GM12878 (cell line): ENCODE data around the gene FDX2. TPM values are rescaled to one million over a fixed set of nuclear protein-coding genes. Genes with fewer than 3 reads are reported as not detected.

Experiments
- ATAC-seq: fragments of 200-7000 bp; cut with Tn5 transposase; 3 replicates; pipeline ENCODE4 v1.9.1; 2020; ENCODE audit warnings: mild to moderate bottlenecking, moderate library complexity
- BruUV-seq: library from RNA; stranded (reverse); fragments of 400-500 nt; replicated peaks from 2 replicates; lab custom pipeline; 2021; lab: Mats Ljungman, UMichigan
- CTCF ChIA-PET: fragments of 300-600 bp; sonication (Branson Sonifier 250); formaldehyde crosslinking; extraction: SDS; loops from one replicate; lab custom pipeline; 2021; ENCODE audit warnings: inconsistent platforms; lab: Yijun Ruan, JAX
- POLR2A ChIA-PET: fragments of 350-600 bp; formaldehyde crosslinking; extraction: SDS; loops from one replicate; lab custom pipeline; 2021; ENCODE audit warnings: inconsistent platforms; lab: Charles Lee
- RAD21 ChIA-PET: fragments of 300-600 bp; sonication (Branson Sonifier 250); formaldehyde crosslinking; loops from one replicate; lab custom pipeline; 2023; ENCODE audit warnings: antibody characterized with exemption; ENCODE audit not compliant: unreplicated experiment; lab: Charles Lee
- SMC1A ChIA-PET: fragments of 300-600 bp; sonication (Branson Sonifier 250); formaldehyde crosslinking; loops from one replicate; lab custom pipeline; 2023; ENCODE audit not compliant: unreplicated experiment, uncharacterized antibody; lab: Charles Lee
- DNase-seq: peaks from one replicate; pipeline ENCODE4 v3.0.0-alpha.2; 2011; ENCODE audit warnings: low read depth, low spot score
- FAIRE-seq: peaks from 3 replicates; lab custom pipeline; 2011; peaks lifted over from hg19 to GRCh38; lab: Jason Lieb, UNC
- H2AFZ ChIP-seq: 2 replicates; pipeline ENCODE4 v1.6.0; 2011; ENCODE audit warnings: low read depth, low read length, control low read depth; ENCODE audit not compliant: control insufficient read depth
- H3K27ac ChIP-seq: 2 replicates; pipeline ENCODE4 v1.5.1; 2011; ENCODE audit warnings: control low read depth; ENCODE audit not compliant: control insufficient read depth, insufficient read depth
- H3K27me3 ChIP-seq, 2 experiments: replicated peaks in 1 of 2; 2 replicates each; pipeline versions ENCODE4 v1.6.0 to v1.6.1; 2011; ENCODE audit warnings: low read length in 1 of 2; ENCODE audit not compliant: control insufficient read depth in 2 of 2, insufficient read depth in 2 of 2
- H3K36me3 ChIP-seq, 2 experiments: 2 replicates each; pipeline ENCODE4 v1.5.1; 2011; ENCODE audit warnings: low read length in 1 of 2; ENCODE audit not compliant: control insufficient read depth in 2 of 2, insufficient read depth in 2 of 2
- H3K4me1 ChIP-seq: 2 replicates; pipeline ENCODE4 v1.6.1; 2011; ENCODE audit warnings: mild to moderate bottlenecking, low read length, moderate library complexity, mixed read lengths; ENCODE audit not compliant: control insufficient read depth, insufficient read depth
- H3K4me2 ChIP-seq: 2 replicates; pipeline ENCODE4 v1.6.0; 2011; ENCODE audit warnings: control low read depth; ENCODE audit not compliant: control insufficient read depth, insufficient read depth
- H3K4me3 ChIP-seq: fragments of 200-600 bp; sonication (generic); 2 replicates; pipeline ENCODE4 v1.5.1; 2016
- H3K79me2 ChIP-seq: 2 replicates; pipeline ENCODE4 v1.6.0; 2011; ENCODE audit warnings: low read length; ENCODE audit not compliant: control insufficient read depth, insufficient read depth
- H3K9ac ChIP-seq: 2 replicates; pipeline ENCODE4 v1.8.0; 2011; ENCODE audit warnings: low read length, control low read depth, mixed read lengths; ENCODE audit not compliant: control insufficient read depth, insufficient read depth
- H3K9me3 ChIP-seq: replicated peaks from 3 replicates; pipeline ENCODE4 v1.5.1; 2011; ENCODE audit warnings: mild to moderate bottlenecking, low read length; ENCODE audit not compliant: control insufficient read depth, insufficient read depth
- H4K20me1 ChIP-seq: 2 replicates; pipeline ENCODE4 v1.6.0; 2011; ENCODE audit not compliant: control insufficient read depth, insufficient read depth
- ATF3 ChIP-seq: IDR thresholded peaks from 2 replicates; pipeline ENCODE4 v1.6.1; 2011; ENCODE audit warnings: low read depth, mild to moderate bottlenecking, low read length, moderate library complexity, borderline replicate concordance; ENCODE audit errors: extremely low read depth
- BHLHE40 ChIP-seq, 2 experiments: fragments of 450-650 bp in 1 of 2; IDR thresholded peaks; 2 replicates each; pipeline ENCODE4 v1.6.1; 2011 to 2017; ENCODE audit warnings: low read depth in 2 of 2, borderline replicate concordance in 1 of 2, improper control_type of control experiment in 1 of 2, low read length in 1 of 2, mild to moderate bottlenecking in 1 of 2
- CBX5 ChIP-seq: sonication (generic); IDR thresholded peaks from 2 replicates; pipeline ENCODE4 v1.6.1; 2016; ENCODE audit warnings: low read depth, moderate library complexity, mild to moderate bottlenecking, inconsistent platforms
- ESRRA ChIP-seq: IDR thresholded peaks from 2 replicates; pipeline ENCODE4 v1.6.1; 2012; ENCODE audit warnings: mild to moderate bottlenecking, low read length, improper control_type of control experiment
- EZH2 ChIP-seq: IDR thresholded peaks from 2 replicates; pipeline ENCODE4 v1.6.1; 2012; ENCODE audit warnings: low read depth, mild to moderate bottlenecking, control low read depth, inconsistent platforms, low read length, borderline replicate concordance; ENCODE audit not compliant: control insufficient read depth
- GABPA ChIP-seq: IDR thresholded peaks from 2 replicates; pipeline ENCODE4 v1.6.1; 2014; ENCODE audit warnings: antibody characterized with exemption, low read depth, mild to moderate bottlenecking, inconsistent platforms
- IKZF1 ChIP-seq: fragments of 450-650 bp; conservative IDR thresholded peaks from 2 replicates; pipeline ENCODE4 v1.6.1; 2017; ENCODE audit warnings: antibody characterized with exemption, mild to moderate bottlenecking
- KLF5 ChIP-seq: fragments of 450-650 bp; IDR thresholded peaks from 2 replicates; pipeline ENCODE4 v1.6.1; 2014; ENCODE audit warnings: mild to moderate bottlenecking; ENCODE audit not compliant: partially characterized antibody
- MYC ChIP-seq: IDR thresholded peaks from 2 replicates; pipeline ENCODE4 v1.6.1; 2011; ENCODE audit warnings: mild to moderate bottlenecking, low read length, moderate library complexity, inconsistent platforms; ENCODE audit not compliant: insufficient read depth, insufficient replicate concordance, insufficient read length, severe bottlenecking
- NR2C1 ChIP-seq: fragments of 450-650 bp; IDR thresholded peaks from 2 replicates; pipeline ENCODE4 v1.6.1; 2017; ENCODE audit warnings: antibody characterized with exemption, mild to moderate bottlenecking, moderate library complexity
- PAX8 ChIP-seq: fragments of 450-650 bp; IDR thresholded peaks from 2 replicates; pipeline ENCODE4 v1.6.1; 2017; ENCODE audit warnings: mild to moderate bottlenecking, moderate library complexity
- POLR2A ChIP-seq: IDR thresholded peaks from 2 replicates; pipeline ENCODE4 v1.6.1; 2011; ENCODE audit warnings: low read depth, mild to moderate bottlenecking, low read length
- RBBP5 ChIP-seq: fragments of 200-600 bp; sonication (generic); conservative IDR thresholded peaks from 2 replicates; pipeline ENCODE4 v1.6.1; 2016
- RCOR1 ChIP-seq: conservative IDR thresholded peaks from 2 replicates; pipeline ENCODE4 v1.6.1; 2012; ENCODE audit warnings: low read depth, low read length, improper control_type of control experiment
- RELB ChIP-seq: fragments of 450-650 bp; IDR thresholded peaks from 2 replicates; pipeline ENCODE4 v1.6.1; 2017; ENCODE audit warnings: low read depth, mild to moderate bottlenecking, moderate library complexity
- SKIL ChIP-seq: fragments of 450-650 bp; IDR thresholded peaks from 2 replicates; pipeline ENCODE4 v1.6.1; 2017; ENCODE audit warnings: mild to moderate bottlenecking, low read depth, inconsistent platforms; ENCODE audit not compliant: poor library complexity, severe bottlenecking
- TAF1 ChIP-seq: IDR thresholded peaks from 2 replicates; pipeline ENCODE4 v1.6.1; 2011; ENCODE audit warnings: mild to moderate bottlenecking, low read depth, low read length, borderline replicate concordance
- TCF3 ChIP-seq: IDR thresholded peaks from 2 replicates; pipeline ENCODE4 v1.6.1; 2012; ENCODE audit warnings: low read depth, mild to moderate bottlenecking, low read length, borderline replicate concordance; ENCODE audit not compliant: insufficient read depth
- ZBED1 ChIP-seq: IDR thresholded peaks from 2 replicates; pipeline ENCODE4 v1.6.1; 2016; ENCODE audit warnings: borderline replicate concordance
- ZSCAN29 ChIP-seq: fragments of 450-650 bp; IDR thresholded peaks from 2 replicates; pipeline ENCODE4 v1.6.1; 2017; ENCODE audit warnings: mild to moderate bottlenecking, moderate library complexity
- WGBS: methylation state at CpG from one replicate; pipeline ENCODE4 v1.1.6; 2016; ENCODE audit warnings: low lambda C conversion rate; ENCODE audit not compliant: insufficient replicate concordance, insufficient coverage; ENCODE audit errors: missing lambda C conversion rate; 5-methylcytosine and 5-hydroxymethylcytosine counted together
- in situ Hi-C: fragments of 300-500 bp; cut with MboI; formaldehyde crosslinking; loops from 9 replicates; pipeline ENCODE4 v1.14.3; 2018; ENCODE audit warnings: mixed read lengths
- intact Hi-C: fragments of 100-400 bp; cut with micrococcal nuclease; formaldehyde crosslinking; loops from one replicate; pipeline ENCODE4 v1.14.2; 2022; ENCODE audit not compliant: unreplicated experiment
- polyA plus RNA-seq, 11 experiments: library from polyadenylated mRNA; depleted of rRNA in 4 of 11; unstranded in 6 of 11; stranded (reverse) in 5 of 11; fragments of >200 nt; fragmentation: Nextera tagmentation in 4 of 11; fragmentation: Illumina TruSeq in 1 of 11; extraction: Ambion mirVana in 4 of 11; extraction: Trizol in 1 of 11; gene quantifications; 1 replicate in 1 of 11; 2 replicates in 10 of 11; pipeline versions ENCODE4 v1.2.1 to v1.2.3, GENCODE V29; 2011 to 2016; ENCODE audit warnings: inconsistent platforms in 2 of 11, missing spikeins in 2 of 11, low read depth in 1 of 11
- total RNA-seq, 4 experiments: library from RNA; depleted of rRNA in 3 of 4; stranded (reverse); fragments of >200 nt in 3 of 4; fragmentation: Illumina TruSeq in 1 of 4; extraction: Trizol in 1 of 4; gene quantifications; 2 replicates each; pipeline versions ENCODE4 v1.2.1 to v1.2.3, GENCODE V29; 2013 to 2021

FDX2 gene
- total and polyA plus RNA-seq, 10 of the 15 experiments (the other 5 are each of a cell fraction or from before 2014, with no cell fraction given), result 1.4 to 50.4 (median 24.7) TPM

GRCh38 chr19:10321417-10321797, 5.6 kb upstream of the FDX2 start:
- ChIA-PET POLR2A (no interaction called here), CTCF (no interaction called here), RAD21 (no interaction called here)
- Histone ChIP-seq H4K20me1 (no peaks in the 10 kb centered on the region), H3K79me2 (no peaks in the 10 kb centered on the region), H2AFZ (no peak overlapping the region), H3K27me3 (no peaks in the 10 kb centered on the region), H3K4me2 (no peak overlapping the region), H3K27ac (no peak overlapping the region), H3K9me3 (no peaks in the 10 kb centered on the region), H3K4me3 (no peak overlapping the region), H3K36me3 (peaks cover 3 to 47% of the 10 kb centered on the region in 2 experiments; a peak in 3 of 4 replicates)
- FAIRE-seq (no peak), ATAC-seq (no peak), DNase-seq (no peak)
- BruUV-seq, result no TSS peak
- in situ Hi-C loops, result no loop called here
- TF ChIP-seq BHLHE40 (IDR thresholded peaks at IDR 0.05; ENCODE audit: borderline replicate concordance in 1 of 2, low read depth in 2 of 2, low read length in 1 of 2) (no peak), RBBP5 (no peak), ATF3 (no peak), POLR2A (no peak; the same call in none of the 2 replicates), CBX5 (no peak), RELB (no peak), EZH2 (no peak), SKIL (no peak), ESRRA (no peak), KLF5 (no peak), TCF3 (no peak), MYC (no peak), ZSCAN29 (no peak), RCOR1 (no peak), GABPA (no peak), IKZF1 (no peak), TAF1 (no peak), ZBED1 (no peak), PAX8 (no peak), NR2C1 (no peak)
- TF ChIP-seq, all 136 proteins: peak for 0
- H3K9ac ChIP-seq, result no peak overlapping the region
- 89% methylated on average over 11 of the region's 11 CpGs for WGBS
- intact Hi-C loops, result no loop called here
- SMC1A ChIA-PET, result no interaction called here
- no peaks in the 10 kb centered on the region for H3K4me1 ChIP-seq
